Pons (tissue), 1 donor: ENCODE measurements around the gene CDK16.
"Not testable (repeated sequence)": the region's sequence is repeated elsewhere in the genome, so short reads cannot be mapped to it uniquely, and the experiment has no call there.

Source experiments
- DNase-seq: peaks from one replicate; pipeline ENCODE4 v3.0.0-alpha.2; 2016; ENCODE audit warnings: low spot score

The CDK16 gene

GRCh38 chrX:47250017-47250347, 31.5 kb downstream of the CDK16 start:
- DNase-seq: no peak

- DNase-seq: not testable (repeated sequence)
Measured at GRCh38 chrX:47257620-47258019, 39.1 kb downstream of the CDK16 start.

DNA sequence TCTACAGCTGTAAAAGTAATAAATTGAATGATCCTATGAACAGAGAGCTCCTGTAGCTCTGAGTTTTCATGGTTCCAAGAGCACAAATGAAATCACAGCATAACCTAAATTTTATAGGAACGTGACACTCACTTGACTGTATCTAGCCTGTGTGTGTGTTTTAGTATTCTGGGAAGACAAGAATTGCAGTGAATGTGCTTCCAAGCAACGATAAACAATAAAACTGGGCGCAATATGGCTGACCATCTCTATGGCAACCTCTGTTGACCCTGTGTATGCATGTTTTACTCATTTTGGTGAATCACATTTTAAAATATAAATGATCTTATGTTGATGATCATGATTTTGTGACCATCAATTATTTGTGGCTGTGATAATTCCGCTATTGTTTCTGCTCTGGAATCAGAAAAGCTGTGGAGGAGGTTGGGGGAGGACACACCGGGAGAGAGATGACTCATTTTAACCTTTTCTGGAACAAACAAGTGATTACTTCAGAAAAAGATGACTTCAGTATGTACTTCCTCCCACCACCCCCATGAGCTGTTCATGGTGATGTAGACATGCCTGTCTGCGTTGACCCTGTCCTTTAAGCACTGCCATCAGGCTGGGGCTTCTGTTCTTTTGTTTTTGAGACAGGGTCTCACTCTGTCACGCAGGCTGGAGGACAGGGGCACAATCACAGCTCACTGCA, 46.1 kb downstream of the CDK16 start:
- DNase-seq: no peak

DNA sequence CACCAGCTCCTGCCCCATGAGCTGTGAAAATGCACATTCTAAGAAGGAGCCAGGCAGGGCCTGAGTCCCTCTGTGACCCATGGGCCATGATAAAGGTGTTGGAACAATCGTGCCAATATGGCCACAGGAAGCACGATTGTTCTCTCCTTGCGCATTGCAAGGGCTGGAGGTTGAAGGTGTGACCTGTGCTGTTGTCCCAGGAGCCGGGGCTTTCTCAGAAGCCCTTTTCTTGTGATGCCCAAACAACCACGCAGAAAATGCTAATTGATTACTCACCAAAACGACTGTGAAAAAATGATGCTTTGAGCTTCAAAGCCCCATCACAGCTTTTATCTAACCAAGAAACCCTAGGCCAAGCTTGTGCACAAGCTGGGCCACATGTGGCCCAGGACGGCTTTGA, 48.2 kb downstream of the CDK16 start:
- DNase-seq: no peak

- DNase-seq: no peak
Measured at GRCh38 chrX:47272013-47272408, 53.5 kb downstream of the CDK16 start.

DNA sequence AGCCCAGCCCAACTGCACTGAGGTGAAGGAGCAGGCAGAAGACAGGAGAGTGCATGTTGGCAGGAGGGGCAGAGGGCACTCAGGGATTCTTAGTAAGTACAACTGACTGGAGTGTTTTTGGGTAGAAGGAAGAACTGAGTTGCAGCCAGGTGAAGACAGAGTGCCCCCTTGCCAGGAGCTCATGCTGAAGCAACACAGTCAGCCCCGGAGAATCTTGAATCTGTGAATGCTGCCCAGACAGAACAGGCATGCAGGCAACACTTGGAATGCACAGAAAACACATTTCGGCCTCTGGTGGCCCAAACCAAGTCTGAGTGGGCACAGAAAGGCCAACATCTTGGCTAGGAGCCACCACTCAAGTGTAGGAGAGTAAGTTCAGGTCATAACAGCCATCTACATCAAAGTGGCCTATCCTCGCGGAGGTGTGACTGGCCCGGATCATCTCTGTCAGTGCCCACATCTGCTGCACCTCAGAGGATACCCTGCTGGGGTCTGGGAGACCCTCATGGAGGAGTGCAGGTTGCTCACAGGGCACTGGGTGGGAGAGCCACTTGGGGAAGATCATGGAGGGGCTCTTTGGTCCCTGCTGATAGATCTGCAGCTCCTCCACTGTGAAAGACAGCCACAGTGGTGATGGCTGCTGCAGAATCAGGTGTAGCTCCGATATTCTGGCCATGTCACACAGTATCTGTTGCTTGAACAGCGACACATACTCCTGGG, 54.7 kb downstream of the CDK16 start:
- DNase-seq: no peak

- DNase-seq: no peak
Measured at GRCh38 chrX:47278691-47279090, 60.2 kb downstream of the CDK16 start.
